ENCODE measurements around the gene DDX39B.

GRCh38 chr6:31580807-31581433, 39.1 kb upstream of the DDX39B start:
- TF ChIP-seq TAF1 (IDR thresholded peaks at IDR 0.05; ENCODE audit: borderline replicate concordance, insufficient read depth, low read length): no peak
- peak; percentile 86; the same call in 1 of the 2 replicates for TF ChIP-seq POLR2AphosphoS5 (IDR thresholded peaks at IDR 0.05; ENCODE audit: low read depth, low read length)
- TF ChIP-seq FOXP2 (optimal IDR thresholded peaks at IDR 0.05; ENCODE audit: borderline replicate concordance, extremely low read depth, extremely low read length, insufficient read depth): no peak

Measured in PFSK-1 (cell line).